Memory B cell (primary cell): ENCODE data around the gene LRRTM4.

Experiments
- ATAC-seq: fragments of 150-1000 bp; cut with Tn5 transposase; 2 replicates; pipeline ENCODE4 v1.10.0; 2021; ENCODE audit warnings: low read depth, mild to moderate bottlenecking, moderate library complexity
- DNase-seq, 2 donors: peaks; one replicate each; pipeline ENCODE4 v3.0.0; 2022; ENCODE audit warnings: low spot score in 2 of 2
- H3K27ac Mint-ChIP-seq: one replicate; pipeline ENCODE4 v1.8.0; 2022; ENCODE audit warnings: mild to moderate bottlenecking, moderate library complexity, mixed read lengths
- H3K27me3 Mint-ChIP-seq: one replicate; pipeline ENCODE4 v1.8.0; 2022; ENCODE audit warnings: mixed read lengths
- H3K36me3 Mint-ChIP-seq: one replicate; pipeline ENCODE4 v1.8.0; 2022; ENCODE audit warnings: mild to moderate bottlenecking, mixed read lengths
- H3K4me1 Mint-ChIP-seq: one replicate; pipeline ENCODE4 v1.8.0; 2022; ENCODE audit warnings: mixed read lengths
- H3K4me3 Mint-ChIP-seq: one replicate; pipeline ENCODE4 v1.8.0; 2022; ENCODE audit warnings: mild to moderate bottlenecking, moderate library complexity, mixed read lengths
- H3K9me3 Mint-ChIP-seq: one replicate; pipeline ENCODE4 v1.8.0; 2022; ENCODE audit warnings: mixed read lengths

LRRTM4 gene

GRCh38 chr2:77021161-77021560, 501.0 kb downstream of the LRRTM4 start:
- H3K9me3 Mint-ChIP-seq, result peaks cover 8% of the 10 kb centered on the region
- DNase-seq (no peak), ATAC-seq (no peak)
- no peak overlapping the region for H3K4me3 Mint-ChIP-seq
- no peaks in the 10 kb centered on the region for H3K36me3 Mint-ChIP-seq
- no peaks in the 10 kb centered on the region for H3K27me3 Mint-ChIP-seq
- H3K4me1 Mint-ChIP-seq, result no peaks in the 10 kb centered on the region
- H3K27ac Mint-ChIP-seq, result no peak overlapping the region

GRCh38 chr2:77018219-77018618, 504.0 kb downstream of the LRRTM4 start:
- H3K36me3 Mint-ChIP-seq, result no peaks in the 10 kb centered on the region
- DNase-seq (no peak), ATAC-seq (no peak)
- H3K27me3 Mint-ChIP-seq, result no peaks in the 10 kb centered on the region
- peaks cover 2% of the 10 kb centered on the region for H3K9me3 Mint-ChIP-seq
- H3K4me3 Mint-ChIP-seq, result no peak overlapping the region
- no peak overlapping the region for H3K27ac Mint-ChIP-seq
- H3K4me1 Mint-ChIP-seq, result no peaks in the 10 kb centered on the region

DNA sequence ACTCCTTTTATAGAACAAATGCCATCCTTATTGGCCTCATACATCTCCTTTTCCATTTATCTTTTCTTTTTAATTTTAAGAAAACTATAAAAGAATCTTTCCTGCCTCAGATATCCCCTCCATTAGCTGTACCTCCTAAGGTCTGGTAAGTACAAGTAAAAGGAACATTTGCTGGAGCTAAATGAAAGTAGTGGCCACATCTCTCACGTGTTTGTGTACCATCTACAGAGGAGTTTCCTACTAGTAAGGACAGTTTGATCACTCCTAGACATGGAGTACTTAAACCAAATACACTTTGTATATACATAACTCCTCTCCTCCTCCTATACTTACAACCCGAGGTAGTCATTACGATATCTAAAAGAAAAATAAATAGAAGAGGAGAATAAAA, 504.8 kb downstream of the LRRTM4 start:
- ATAC-seq, result no peak
- no peak for DNase-seq
- Mint-ChIP-seq H3K27ac (no peak overlapping the region), H3K27me3 (no peaks in the 10 kb centered on the region), H3K36me3 (no peaks in the 10 kb centered on the region), H3K4me3 (no peak overlapping the region), H3K4me1 (no peaks in the 10 kb centered on the region), H3K9me3 (peaks cover 2% of the 10 kb centered on the region)

- Mint-ChIP-seq H3K4me1 (no peaks in the 10 kb centered on the region), H3K36me3 (no peaks in the 10 kb centered on the region), H3K27me3 (no peaks in the 10 kb centered on the region), H3K4me3 (no peak overlapping the region), H3K9me3 (peaks cover 2% of the 10 kb centered on the region), H3K27ac (no peak overlapping the region)
- DNase-seq, result no peak
- no peak for ATAC-seq
Measured at GRCh38 chr2:77016443-77017354, 505.5 kb downstream of the LRRTM4 start.

GRCh38 chr2:77013953-77014352, 508.2 kb downstream of the LRRTM4 start:
- H3K4me3 Mint-ChIP-seq, result no peak overlapping the region
- H3K4me1 Mint-ChIP-seq, result no peaks in the 10 kb centered on the region
- no peak overlapping the region for H3K27ac Mint-ChIP-seq
- H3K9me3 Mint-ChIP-seq, result peaks cover 6% of the 10 kb centered on the region
- H3K27me3 Mint-ChIP-seq, result no peaks in the 10 kb centered on the region
- DNase-seq (no peak), ATAC-seq (no peak)
- H3K36me3 Mint-ChIP-seq, result no peaks in the 10 kb centered on the region

DNA sequence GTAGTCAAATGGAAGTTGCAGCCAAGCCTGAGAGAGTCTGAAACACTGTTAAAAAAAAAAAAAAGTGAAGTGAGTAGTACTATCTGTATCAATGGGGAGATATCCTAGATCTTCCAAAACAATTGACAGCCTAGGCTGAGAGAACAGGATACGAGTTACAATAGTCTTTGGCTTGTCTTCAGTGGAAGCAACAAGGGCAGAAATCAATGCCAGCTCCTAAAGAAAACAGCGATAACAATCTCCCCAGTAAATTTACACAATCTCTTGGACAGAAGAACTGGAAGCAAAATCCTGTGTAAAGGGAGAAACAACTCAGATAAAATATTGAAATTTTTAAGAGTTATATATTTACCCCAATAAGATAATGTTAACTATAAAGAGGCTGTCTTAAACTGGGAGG, 508.7 kb downstream of the LRRTM4 start:
- Mint-ChIP-seq H3K9me3 (peaks cover 6% of the 10 kb centered on the region), H3K4me3 (no peak overlapping the region), H3K36me3 (no peaks in the 10 kb centered on the region), H3K4me1 (no peaks in the 10 kb centered on the region), H3K27ac (no peak overlapping the region), H3K27me3 (no peaks in the 10 kb centered on the region)
- DNase-seq (no peak), ATAC-seq (no peak)

GRCh38 chr2:77009307-77009706, 512.9 kb downstream of the LRRTM4 start:
- no peaks in the 10 kb centered on the region for H3K4me1 Mint-ChIP-seq
- H3K9me3 Mint-ChIP-seq, result peaks cover 7% of the 10 kb centered on the region
- no peaks in the 10 kb centered on the region for H3K36me3 Mint-ChIP-seq
- no peak overlapping the region for H3K27ac Mint-ChIP-seq
- DNase-seq (no peak), ATAC-seq (no peak)
- no peak overlapping the region for H3K4me3 Mint-ChIP-seq
- H3K27me3 Mint-ChIP-seq, result no peaks in the 10 kb centered on the region

DNA sequence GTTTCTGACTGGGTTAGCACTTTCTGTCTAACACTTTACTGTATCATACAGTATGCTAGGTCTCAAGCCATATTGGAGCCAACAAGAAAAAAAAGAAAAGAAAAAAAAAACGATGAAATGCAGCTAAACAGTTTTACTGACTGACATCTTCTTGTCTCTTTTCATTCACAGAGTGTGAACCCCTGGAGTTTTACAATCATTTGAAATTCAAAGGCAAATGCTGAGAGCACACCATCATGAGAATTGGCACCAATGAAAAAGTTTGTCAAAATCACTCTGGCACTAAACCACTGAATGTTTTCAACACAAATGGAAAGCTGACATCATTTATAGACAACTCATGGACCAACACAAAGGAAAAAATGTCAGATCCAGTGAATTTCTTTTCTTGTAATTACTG, 513.3 kb downstream of the LRRTM4 start:
- H3K9me3 Mint-ChIP-seq, result peaks cover 7% of the 10 kb centered on the region
- no peaks in the 10 kb centered on the region for H3K27me3 Mint-ChIP-seq
- no peaks in the 10 kb centered on the region for H3K4me1 Mint-ChIP-seq
- no peak overlapping the region for H3K27ac Mint-ChIP-seq
- no peak for DNase-seq
- no peaks in the 10 kb centered on the region for H3K36me3 Mint-ChIP-seq
- no peak overlapping the region for H3K4me3 Mint-ChIP-seq
- ATAC-seq, result no peak

- H3K9me3 Mint-ChIP-seq, result peaks cover 7% of the 10 kb centered on the region
- no peak for DNase-seq
Measured at GRCh38 chr2:77007686-77008085, 514.5 kb downstream of the LRRTM4 start.

DNA sequence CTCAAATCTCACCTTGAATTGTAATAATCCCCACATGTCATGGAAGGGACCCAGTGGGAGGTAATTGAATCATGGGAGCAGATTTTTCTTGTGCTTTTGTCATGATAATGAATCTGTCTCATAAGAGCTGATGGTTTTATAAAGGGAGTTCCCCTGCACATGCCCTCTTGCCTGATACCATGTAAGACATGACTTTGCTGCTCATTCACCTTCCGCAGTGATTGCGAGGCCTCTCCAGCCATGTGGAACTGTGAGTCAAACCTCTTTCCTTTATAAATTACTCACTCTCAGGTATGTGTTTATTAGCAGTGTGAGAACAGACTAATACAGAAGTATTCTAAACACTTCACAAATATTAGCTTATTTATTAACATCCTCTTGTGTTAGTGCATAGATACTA, 516.7 kb downstream of the LRRTM4 start:
- ATAC-seq, result no peak
- Mint-ChIP-seq H3K27me3 (no peaks in the 10 kb centered on the region), H3K4me1 (no peaks in the 10 kb centered on the region), H3K9me3 (peaks cover 8% of the 10 kb centered on the region), H3K36me3 (no peaks in the 10 kb centered on the region), H3K27ac (no peak overlapping the region), H3K4me3 (no peak overlapping the region)
- DNase-seq, result no peak

More at GRCh38 chr2:77007686-77008085, 514.5 kb downstream of the LRRTM4 start:
- Mint-ChIP-seq H3K4me3 (no peak overlapping the region), H3K4me1 (no peaks in the 10 kb centered on the region), H3K27me3 (no peaks in the 10 kb centered on the region), H3K27ac (no peak overlapping the region), H3K36me3 (no peaks in the 10 kb centered on the region)
- ATAC-seq, result no peak

- DNase-seq, result no peak
- peaks cover 5% of the 10 kb centered on the region for H3K9me3 Mint-ChIP-seq
- no peak for ATAC-seq
- H3K4me3 Mint-ChIP-seq, result no peak overlapping the region
- H3K27ac Mint-ChIP-seq, result no peak overlapping the region
- no peaks in the 10 kb centered on the region for H3K36me3 Mint-ChIP-seq
- no peaks in the 10 kb centered on the region for H3K27me3 Mint-ChIP-seq
- no peaks in the 10 kb centered on the region for H3K4me1 Mint-ChIP-seq
Measured at GRCh38 chr2:77001895-77002294, 520.3 kb downstream of the LRRTM4 start.

DNA sequence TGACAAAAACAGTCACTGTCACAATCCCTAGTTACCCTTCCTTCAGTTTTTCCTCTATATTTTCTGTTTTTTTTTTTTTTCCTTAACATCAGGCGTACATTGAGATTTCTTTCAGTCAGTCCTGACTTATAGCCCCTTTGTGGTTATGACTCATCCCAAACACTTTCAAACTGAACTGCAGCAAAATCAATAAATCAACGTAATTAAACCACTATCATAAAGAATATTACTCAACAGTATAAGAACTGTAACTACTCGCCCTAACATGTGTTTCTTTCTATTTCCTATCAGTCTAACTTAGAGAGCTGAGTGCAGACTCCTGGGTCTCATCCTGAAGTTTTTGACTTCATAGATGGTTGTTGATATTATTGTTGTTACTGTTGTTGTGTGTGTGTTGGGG, 523.5 kb downstream of the LRRTM4 start:
- H3K27ac Mint-ChIP-seq, result no peak overlapping the region
- no peaks in the 10 kb centered on the region for H3K4me1 Mint-ChIP-seq
- H3K36me3 Mint-ChIP-seq, result no peaks in the 10 kb centered on the region
- no peak for DNase-seq
- peaks cover 3% of the 10 kb centered on the region for H3K9me3 Mint-ChIP-seq
- H3K4me3 Mint-ChIP-seq, result no peak overlapping the region
- no peak for ATAC-seq
- H3K27me3 Mint-ChIP-seq, result no peaks in the 10 kb centered on the region

GRCh38 chr2:76998152-76998551, 524.0 kb downstream of the LRRTM4 start:
- no peak overlapping the region for H3K4me3 Mint-ChIP-seq
- no peaks in the 10 kb centered on the region for H3K27me3 Mint-ChIP-seq
- H3K27ac Mint-ChIP-seq, result no peak overlapping the region
- DNase-seq, result no peak
- H3K36me3 Mint-ChIP-seq, result no peaks in the 10 kb centered on the region
- peaks cover 3% of the 10 kb centered on the region for H3K9me3 Mint-ChIP-seq
- no peaks in the 10 kb centered on the region for H3K4me1 Mint-ChIP-seq
- no peak for ATAC-seq

- Mint-ChIP-seq H3K4me1 (no peaks in the 10 kb centered on the region), H3K36me3 (no peaks in the 10 kb centered on the region), H3K9me3 (peaks cover 3% of the 10 kb centered on the region), H3K27ac (no peak overlapping the region), H3K27me3 (no peaks in the 10 kb centered on the region), H3K4me3 (no peak overlapping the region)
- no peak for DNase-seq
- ATAC-seq, result no peak
Measured at GRCh38 chr2:76997296-76997695, 524.9 kb downstream of the LRRTM4 start.
